NCI-H1048 (cell line): Measurements from ENCODE around the gene ZNF23.

Experiments used
- DNase-seq: peaks from one replicate; lab custom pipeline; 2025; lab: John Stamatoyannopoulos, UW

The ZNF23 gene

DNA sequence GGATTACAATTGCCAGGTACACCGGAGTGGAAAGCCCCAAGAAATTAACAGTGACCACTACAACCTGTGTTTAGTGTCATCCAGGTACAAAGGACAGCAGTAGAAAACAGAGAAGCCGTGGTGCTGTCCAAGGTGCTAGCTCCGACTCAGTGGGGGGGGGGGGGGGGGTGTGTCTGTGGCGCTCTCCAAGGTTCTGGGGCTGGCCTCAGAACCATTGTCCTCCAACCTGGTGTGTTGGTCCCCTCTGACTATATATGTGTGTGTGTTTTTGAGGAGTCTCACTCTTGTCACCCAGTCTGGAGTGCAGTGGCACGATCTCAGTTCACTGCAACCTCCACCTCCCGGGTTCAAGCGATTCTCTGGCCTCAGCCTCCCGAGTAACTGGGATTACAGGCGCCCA, 5.8 kb upstream of the ZNF23 start:
- DNase-seq: no peak

DNA sequence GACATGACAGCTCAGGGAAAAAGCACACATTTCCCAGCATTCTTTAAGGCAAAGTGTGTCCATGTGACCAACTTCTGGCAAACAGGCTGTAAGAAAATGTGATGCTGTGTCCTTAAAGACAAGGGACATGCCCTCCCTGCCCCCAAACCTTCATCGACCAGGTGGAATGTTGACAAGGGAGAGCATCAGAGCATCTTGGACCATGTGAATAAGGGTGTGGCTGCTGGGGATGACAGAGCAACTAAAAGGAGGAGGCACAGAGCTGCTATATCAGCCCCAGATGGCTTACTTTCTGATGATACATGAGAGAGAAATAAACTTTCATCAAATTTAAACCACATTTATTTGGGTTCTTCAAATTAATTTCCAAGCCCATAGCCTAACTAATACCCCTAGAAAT, 2.2 kb upstream of the ZNF23 start:
- DNase-seq: no peak

- DNase-seq: no peak
Measured at GRCh38 chr16:71460941-71461340, 1.1 kb downstream of the ZNF23 start.

GRCh38 chr16:71460236-71460635, 1.8 kb downstream of the ZNF23 start:
- DNase-seq: no peak

GRCh38 chr16:71459510-71459909, 2.5 kb downstream of the ZNF23 start:
- no peak for DNase-seq

DNA sequence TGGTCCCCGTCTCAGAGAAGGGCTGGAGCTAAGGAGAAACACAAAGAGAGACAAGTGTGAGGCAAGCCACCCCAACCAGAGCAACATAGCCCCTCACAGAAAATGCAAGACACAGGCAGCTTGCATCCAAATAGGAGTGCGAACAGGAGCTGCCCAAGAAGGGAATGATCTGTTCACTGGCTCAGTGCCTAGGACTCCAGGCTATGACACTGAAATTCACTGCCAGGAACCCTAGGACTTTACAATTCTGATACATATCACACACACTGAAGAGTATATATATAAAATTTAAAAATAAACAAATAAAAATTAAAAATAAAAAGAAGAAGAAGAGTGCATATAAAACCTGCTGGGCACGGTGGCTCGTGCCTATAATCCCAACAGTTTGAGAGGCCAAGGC, 5.2 kb downstream of the ZNF23 start:
- no peak for DNase-seq

DNA sequence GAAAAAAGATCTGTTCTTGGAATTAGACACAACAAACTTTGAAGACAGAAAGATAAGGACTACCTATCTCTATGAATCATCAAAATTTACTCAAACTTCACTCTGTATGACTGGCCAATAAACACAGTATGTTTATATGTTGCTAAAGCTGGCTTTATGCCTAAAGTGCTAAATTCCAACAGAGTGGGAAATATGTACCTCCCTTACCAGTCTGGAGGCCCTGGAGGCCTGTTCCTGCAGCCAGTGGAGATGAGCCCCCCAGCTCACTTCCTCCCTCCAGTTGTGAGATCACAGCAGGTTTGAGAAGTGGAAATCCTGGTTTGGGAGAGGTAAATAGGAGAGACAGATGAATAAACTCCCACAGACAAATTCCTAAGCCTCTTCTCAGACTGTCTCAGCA, 9.0 kb downstream of the ZNF23 start:
- DNase-seq: no peak

- no peak for DNase-seq
Measured at GRCh38 chr16:71449020-71449419, 13.0 kb downstream of the ZNF23 start.

- no peak for DNase-seq
Measured at GRCh38 chr16:71448274-71448866, 13.7 kb downstream of the ZNF23 start.

DNA sequence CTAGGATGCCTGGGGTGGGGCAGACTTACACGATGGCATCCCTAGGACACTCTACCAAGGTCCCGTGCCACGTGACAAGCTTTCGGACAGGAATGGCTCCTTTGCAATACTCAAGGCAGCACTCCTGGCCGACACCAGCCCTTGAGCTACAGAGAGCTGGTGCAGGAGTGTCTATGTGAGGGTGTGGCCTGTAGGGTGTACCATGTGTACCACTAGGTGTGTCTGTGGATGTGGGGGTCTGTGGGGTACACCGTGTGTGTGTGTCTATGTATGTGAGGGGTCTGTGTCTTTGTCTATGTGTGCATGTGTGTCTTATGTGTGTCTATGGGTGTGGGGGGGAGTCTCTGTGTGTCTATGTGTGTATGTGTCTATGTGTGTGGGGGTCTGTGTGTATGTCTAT, 18.3 kb downstream of the ZNF23 start:
- DNase-seq: no peak

- no peak for DNase-seq
Measured at GRCh38 chr16:71442051-71442440, 20.0 kb downstream of the ZNF23 start, which contains the start of gene TLE7. TLE7 (minus strand) TSS chr16:71442054; CDS start chr16:71433324, 8,730 bp downstream.

DNA sequence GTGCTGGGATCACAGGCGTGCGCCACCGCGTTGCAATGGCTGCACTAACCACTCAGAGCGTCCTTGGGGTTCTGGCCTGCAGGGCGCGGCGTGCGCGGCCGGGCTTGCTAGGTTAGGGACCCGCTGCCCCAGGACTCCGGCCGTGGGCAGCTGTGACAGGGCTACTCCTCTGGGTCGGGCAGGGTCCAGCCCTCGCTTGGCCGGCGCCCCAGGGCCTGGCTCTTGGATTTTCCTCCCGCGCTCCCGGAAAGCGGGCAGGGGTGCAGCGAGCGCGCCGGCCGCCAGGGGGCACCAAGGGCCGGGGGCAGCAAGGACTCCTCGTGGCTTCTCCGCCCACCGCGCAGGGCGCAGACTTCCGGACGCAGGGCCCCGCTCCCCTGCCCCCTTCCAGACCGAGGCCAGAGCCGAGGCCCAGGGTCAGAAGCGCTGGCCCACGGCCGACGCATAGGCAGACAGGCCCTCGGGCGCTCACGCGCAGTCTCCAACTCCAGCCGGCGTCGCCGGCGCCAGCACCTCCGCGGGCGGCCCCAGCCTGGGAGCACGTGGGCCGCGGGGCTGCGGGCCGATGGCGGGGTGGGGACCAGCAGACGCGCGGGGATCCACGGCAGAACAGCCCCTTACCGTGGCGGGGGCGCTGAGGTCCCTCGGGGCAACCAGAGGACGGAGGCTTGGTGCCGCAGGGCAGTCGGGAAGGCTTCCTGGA, 20.5 kb downstream of the ZNF23 start:
- no peak for DNase-seq

DNA sequence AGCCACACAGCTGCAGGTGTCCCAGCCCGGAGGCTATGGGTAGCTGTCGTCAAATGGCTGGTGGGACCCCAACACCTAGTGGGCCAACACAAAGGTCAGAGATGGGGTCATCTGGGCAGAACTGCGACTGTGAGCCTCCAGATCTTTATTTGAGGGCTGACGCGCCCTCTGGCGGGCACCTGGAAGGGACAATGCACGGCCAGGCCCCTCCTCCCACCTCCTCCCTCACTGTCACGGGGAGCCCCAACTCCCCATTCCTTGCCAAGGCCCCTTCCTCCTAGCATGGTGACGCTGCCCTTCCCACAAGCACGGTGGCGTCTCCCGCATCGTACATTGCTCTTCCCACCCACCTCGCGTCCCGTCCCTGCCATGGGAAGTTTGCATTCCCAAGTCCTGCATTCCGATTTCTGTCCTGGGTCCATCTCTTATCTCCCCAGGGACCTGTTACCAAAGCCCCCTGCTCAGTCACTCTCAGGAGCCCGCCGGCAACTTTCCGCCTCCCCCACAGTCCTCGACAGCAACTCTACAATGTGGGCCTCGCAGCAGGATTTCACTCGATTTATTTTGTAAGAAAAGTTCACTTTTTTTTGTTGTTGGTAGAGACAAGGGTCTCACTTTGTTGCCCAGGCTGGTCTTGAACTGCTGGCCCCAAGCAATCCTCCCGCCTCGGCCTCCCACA, 21.2 kb downstream of the ZNF23 start:
- DNase-seq: no peak

DNA sequence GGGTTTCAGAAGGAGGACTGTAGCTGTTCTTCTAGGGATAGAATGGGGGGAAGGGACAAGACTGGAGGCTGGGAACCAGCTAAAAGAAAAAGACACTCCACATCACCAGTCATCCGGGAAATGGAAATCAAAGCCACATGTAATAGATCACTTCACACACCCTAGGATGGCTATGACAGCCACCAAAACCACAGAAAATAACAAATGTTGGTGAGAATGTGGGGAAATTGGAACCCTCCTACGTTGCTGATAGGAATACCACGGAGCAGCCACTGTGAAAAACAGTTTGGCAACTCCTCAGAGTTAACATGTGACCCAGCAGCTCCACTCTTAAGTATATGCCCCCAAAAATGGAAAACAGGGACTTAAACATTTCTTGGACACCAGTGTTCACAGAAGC, 22.5 kb downstream of the ZNF23 start:
- DNase-seq: no peak

- DNase-seq: no peak
Measured at GRCh38 chr16:71436473-71436872, 25.6 kb downstream of the ZNF23 start.

DNA sequence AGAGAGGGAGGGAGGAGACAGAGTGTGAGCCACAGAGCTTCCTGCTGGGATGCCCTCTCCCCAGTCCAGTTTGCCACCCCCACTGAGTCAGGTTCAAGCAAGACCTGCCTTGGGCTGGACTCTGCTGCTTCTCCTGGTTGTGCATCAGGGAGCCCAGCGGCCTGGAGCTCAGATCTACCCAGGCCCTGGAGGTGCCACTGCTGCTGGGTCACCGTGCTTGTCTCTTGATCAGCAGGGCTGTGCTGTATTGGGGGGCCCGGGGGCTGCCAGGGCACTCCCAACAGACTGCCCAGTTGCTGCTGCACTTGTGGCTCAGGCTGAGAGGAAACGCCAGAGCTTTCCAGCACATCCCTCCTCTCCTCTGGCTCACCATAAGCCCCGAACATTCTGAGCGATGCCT, 29.1 kb downstream of the ZNF23 start:
- no peak for DNase-seq

GRCh38 chr16:71431991-71432390, 30.1 kb downstream of the ZNF23 start:
- no peak for DNase-seq

DNA sequence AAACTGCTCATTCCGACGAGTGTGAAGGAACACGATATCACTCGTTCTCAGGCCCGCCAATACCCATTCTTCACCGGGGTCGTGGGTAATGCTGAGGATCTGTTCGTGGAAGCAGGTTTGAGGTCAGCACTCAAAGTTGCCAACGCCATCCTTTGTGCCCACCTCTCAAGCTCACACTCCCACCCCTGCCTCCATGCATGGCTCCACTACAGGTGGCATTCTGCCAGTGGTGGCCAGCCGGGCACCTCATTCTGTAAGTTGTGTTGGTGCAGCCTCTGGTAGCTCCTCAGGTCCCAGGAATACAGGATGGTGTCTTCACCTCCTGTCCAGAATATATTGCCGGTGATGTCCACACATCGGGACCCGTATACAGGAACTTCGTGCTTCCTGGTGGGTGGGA, 30.9 kb downstream of the ZNF23 start:
- no peak for DNase-seq

GRCh38 chr16:71430744-71431143, 31.3 kb downstream of the ZNF23 start:
- DNase-seq: no peak

DNA sequence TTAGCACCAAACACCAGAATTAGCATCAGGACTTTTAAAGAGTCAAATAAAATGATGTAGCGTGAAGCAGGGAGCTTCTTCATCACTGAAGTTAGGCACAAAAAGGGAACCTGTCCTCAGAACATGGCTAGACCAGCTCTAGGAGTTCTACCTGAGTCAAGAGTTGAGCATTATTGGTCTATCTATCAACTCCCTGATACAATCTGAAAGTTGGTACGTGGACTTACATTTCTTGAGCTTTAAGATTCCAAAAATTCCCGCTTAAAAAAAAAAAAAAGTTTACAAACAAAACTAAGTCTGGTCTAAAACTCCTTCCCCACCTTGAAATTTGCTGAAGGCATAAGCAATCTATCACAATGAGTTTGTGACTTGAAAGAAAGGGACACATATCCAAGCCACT, 32.5 kb downstream of the ZNF23 start:
- no peak for DNase-seq

- no peak for DNase-seq
Measured at GRCh38 chr16:71428883-71429282, 33.2 kb downstream of the ZNF23 start.

DNA sequence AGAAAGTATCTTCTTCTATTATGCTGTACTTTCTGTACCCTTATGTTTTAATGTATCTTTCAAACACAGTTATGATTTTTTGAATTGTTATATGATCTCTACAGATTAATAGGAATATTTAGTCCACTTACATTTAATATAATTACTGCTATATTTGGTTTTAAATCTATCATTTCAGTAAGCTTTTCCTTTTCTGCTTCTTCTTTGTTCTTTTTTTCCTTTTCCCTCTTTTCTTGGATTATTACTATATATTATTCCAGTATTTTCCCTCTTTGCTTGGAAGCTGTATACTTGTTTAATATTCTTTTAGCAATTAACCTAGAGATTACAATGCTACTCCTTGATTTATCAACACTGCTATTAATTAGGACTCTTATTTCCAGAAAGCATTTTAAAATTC, 33.7 kb downstream of the ZNF23 start:
- DNase-seq: no peak

DNA sequence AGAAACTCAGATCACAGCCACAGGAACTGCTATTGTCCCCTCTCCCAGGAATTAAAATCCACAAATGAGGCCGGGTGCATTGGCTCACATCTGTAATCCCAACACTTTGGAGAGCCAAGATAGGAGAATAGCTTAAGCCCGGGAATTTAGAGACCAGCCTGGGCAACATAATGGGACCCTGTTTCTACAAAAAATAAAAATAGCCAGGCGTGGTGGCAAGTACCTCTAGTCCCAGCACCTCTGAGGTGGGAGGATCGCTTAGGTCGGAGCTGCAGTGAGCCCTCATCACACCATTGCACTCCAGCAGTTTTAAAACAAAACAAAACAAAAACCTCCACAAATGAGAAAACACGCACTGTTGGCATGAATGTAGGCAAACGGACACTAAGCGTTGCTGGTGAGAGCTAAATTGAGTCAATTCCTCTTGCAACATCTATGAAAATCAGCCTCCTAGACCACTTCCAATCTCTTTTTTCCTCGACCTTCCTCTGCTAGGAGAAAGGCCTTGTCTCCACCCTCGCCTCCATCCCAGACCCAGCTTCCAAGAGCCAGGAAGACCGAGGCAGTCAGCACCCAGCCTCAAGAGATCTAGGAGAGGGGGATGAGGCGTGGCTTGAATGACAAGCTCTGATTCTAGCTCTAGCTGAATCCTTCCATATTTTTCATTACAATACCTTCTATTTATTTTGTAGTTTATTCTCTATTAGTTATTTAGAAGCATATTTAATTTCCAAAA, 35.0 kb downstream of the ZNF23 start:
- DNase-seq: no peak
